ENCODE results near the gene CLCN6. TPM values are rescaled to one million over a fixed set of nuclear protein-coding genes. Genes with fewer than 3 reads are reported as not detected.

The CLCN6 gene
- total and polyA plus RNA-seq, 2 donors (not counting 1 experiment from before 2014, with no cell fraction given): 35.0 to 99.8 TPM

DNA sequence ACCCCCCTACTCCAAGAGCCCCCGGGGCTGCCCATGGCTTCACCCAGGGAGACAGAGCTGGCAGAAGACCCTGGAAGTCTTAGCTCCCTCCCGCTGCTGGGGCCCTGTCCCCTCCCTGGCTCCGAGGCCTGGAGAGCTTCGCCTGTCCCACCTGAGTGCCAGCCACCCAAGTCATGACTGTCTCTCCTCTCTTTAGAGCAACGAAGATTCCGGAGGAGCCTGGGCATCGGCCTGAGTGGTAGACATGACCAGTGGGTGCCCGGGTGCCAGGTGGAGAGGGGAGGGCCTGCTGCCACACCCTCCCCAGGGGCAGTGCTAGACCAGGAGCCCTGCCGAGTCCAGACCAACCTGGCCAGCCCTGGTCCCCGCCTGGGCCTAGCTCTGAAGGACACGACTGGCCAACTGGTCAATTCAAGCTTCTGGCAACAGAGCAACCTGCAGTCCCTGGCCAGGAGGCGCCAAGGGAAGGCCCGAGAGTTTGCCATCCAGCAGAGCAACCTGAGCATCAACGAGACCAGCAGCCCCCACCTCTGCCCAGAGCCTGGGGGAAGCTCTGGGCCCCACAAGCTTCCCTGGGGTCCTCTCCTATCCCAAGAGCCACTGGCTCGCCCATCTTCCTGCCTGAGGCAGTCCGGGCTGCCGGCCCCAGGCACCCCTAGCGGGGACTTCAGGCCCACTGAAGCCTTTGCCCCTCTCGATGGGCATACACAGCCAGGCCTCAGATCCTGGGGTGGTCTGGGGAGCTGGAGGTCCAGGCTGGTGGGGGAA lies 40.1 kb upstream of the CLCN6 start:
- no peak for DNase-seq

More for the DNA sequence above, 40.1 kb upstream of the CLCN6 start:
- Mint-ChIP-seq H3K4me1 (peaks cover 3% of the 10 kb centered on the region), H3K9me3 (ENCODE audit: insufficient read depth) (no peaks in the 10 kb centered on the region), H3K4me3 (no peak overlapping the region), H3K27me3 (peaks cover 14% of the 10 kb centered on the region), H3K27ac (no peak overlapping the region)
- Histone ChIP-seq H3K4me2 (replicated peaks; ENCODE audit: low read depth, low read length, poor library complexity, severe bottlenecking) (no peak overlapping the region), H3K36me3 (replicated peaks in 1 of 2; ENCODE audit: control extremely low read depth in 1 of 2, control insufficient read depth in 1 of 2, extremely low read depth in 1 of 2, insufficient read depth in 2 of 2, low read length in 1 of 2) (no peaks in the 10 kb centered on the region), H3K9me3 (ENCODE audit: control extremely low read depth in 1 of 3, control insufficient read depth in 2 of 3, insufficient read depth in 1 of 3, low read length in 2 of 3) (peaks cover 0 to 5% (median 0%) of the 10 kb centered on the region in 3 donors), H3K9ac (ENCODE audit: low read length) (no peak overlapping the region), H3K27ac (ENCODE audit: low read length in 2 of 2) (no peak overlapping the region), H2AFZ (ENCODE audit: insufficient read depth, low read depth, low read length, poor library complexity, severe bottlenecking) (no peak overlapping the region), H3K4me1 (ENCODE audit: control insufficient read depth in 2 of 2, insufficient read depth in 2 of 2, low read length in 2 of 2) (peaks cover 6 to 7% of the 10 kb centered on the region in 2 donors), H3K79me2 (ENCODE audit: control insufficient read depth, insufficient read depth, low read length) (no peaks in the 10 kb centered on the region), H3K4me3 (ENCODE audit: control extremely low read depth in 1 of 5, extremely low read depth in 1 of 5, insufficient read depth in 1 of 5, low read depth in 2 of 5, low read length in 4 of 5) (no peak overlapping the region), H4K20me1 (ENCODE audit: control insufficient read depth, insufficient read depth, low read length, poor library complexity, severe bottlenecking) (no peaks in the 10 kb centered on the region), H3K27me3 (replicated peaks in 1 of 4; ENCODE audit: control extremely low read depth in 1 of 4, control insufficient read depth in 3 of 4, insufficient read depth in 4 of 4, low read length in 3 of 4) (peaks cover 0 to 21% (median 2%) of the 10 kb centered on the region in 4 experiments)
- 83% methylated on average over 18 of the region's 19 CpGs for WGBS (ENCODE audit: insufficient coverage)
- TF ChIP-seq CTCF (IDR thresholded peaks at IDR 0.05): no peak
- TF ChIP-seq EZH2 (IDR thresholded peaks at IDR 0.05; ENCODE audit: borderline replicate concordance, insufficient read depth, low read depth, low read length, poor library complexity, severe bottlenecking): no peak
- ChIA-PET POLR2A (no interaction called here), CTCF (no interaction called here)
- no peak for ATAC-seq (ENCODE audit: low read depth)
- intact Hi-C loops (cut with micrococcal nuclease): no loop called here

Data from B cell (primary cell).